HepG2 (cell line): ENCODE measurements around the gene SEMA3G. TPM values are rescaled to one million over a fixed set of nuclear protein-coding genes. Genes with fewer than 3 reads are reported as not detected.

Experiments
- ATAD3A ChIP-seq: sonication (generic); formaldehyde crosslinking; IDR thresholded peaks from 2 replicates; pipeline ENCODE4 v1.4.0; 2020; ENCODE audit warnings: missing genetic modification reagents
- FOXO1 ChIP-seq: sonication (generic); formaldehyde crosslinking; IDR thresholded peaks from 2 replicates; pipeline ENCODE4 v1.4.0; 2020; ENCODE audit warnings: missing genetic modification reagents
- ISX ChIP-seq: sonication (generic); formaldehyde crosslinking; conservative IDR thresholded peaks from 2 replicates; pipeline ENCODE4 v1.5.0; 2020; ENCODE audit warnings: missing genetic modification reagents
- JARID2 ChIP-seq: sonication (generic); formaldehyde crosslinking; IDR thresholded peaks from 2 replicates; pipeline ENCODE4 v1.8.1; 2023; ENCODE audit warnings: missing genetic modification reagents, inconsistent platforms; ENCODE audit not compliant: insufficient replicate concordance
- KDM5B ChIP-seq: sonication (generic); formaldehyde crosslinking; IDR thresholded peaks from 2 replicates; pipeline ENCODE4 v1.4.0; 2020; ENCODE audit warnings: missing genetic modification reagents, mild to moderate bottlenecking, borderline replicate concordance
- KLF15 ChIP-seq: sonication (generic); formaldehyde crosslinking; IDR thresholded peaks from 2 replicates; pipeline ENCODE4 v1.8.1; 2023; ENCODE audit warnings: borderline replicate concordance, mild to moderate bottlenecking, inconsistent platforms, missing genetic modification reagents, mixed read lengths
- KLF16 ChIP-seq, 2 experiments: sonication (generic) in 1 of 2; formaldehyde crosslinking in 1 of 2; IDR thresholded peaks; 2 replicates each; pipeline versions ENCODE4 v1.6.1 to v1.8.0; 2016 to 2023; ENCODE audit warnings: missing genetic modification reagents in 2 of 2, missing compliant biosample characterization in 1 of 2
- KMT2A ChIP-seq: sonication (generic); formaldehyde crosslinking; IDR thresholded peaks from 2 replicates; pipeline ENCODE4 v1.4.0; 2020; ENCODE audit warnings: missing genetic modification reagents
- MEF2D ChIP-seq: sonication (generic); formaldehyde crosslinking; IDR thresholded peaks from 2 replicates; pipeline ENCODE4 v1.5.1; 2020; ENCODE audit warnings: mild to moderate bottlenecking, missing genetic modification reagents
- REXO4 ChIP-seq: sonication (generic); formaldehyde crosslinking; IDR thresholded peaks from 2 replicates; pipeline ENCODE4 v1.8.0; 2022; ENCODE audit warnings: missing genetic modification reagents, mild to moderate bottlenecking, borderline replicate concordance
- SALL2 ChIP-seq: sonication (generic); formaldehyde crosslinking; IDR thresholded peaks from 2 replicates; pipeline ENCODE4 v1.8.1; 2023; ENCODE audit warnings: mild to moderate bottlenecking, missing genetic modification reagents, inconsistent platforms
- TCF7L2 ChIP-seq: IDR thresholded peaks from 2 replicates; pipeline ENCODE4 v1.6.1; 2011; ENCODE audit warnings: mild to moderate bottlenecking, low read depth, low read length, moderate library complexity
- ZFP36L2 ChIP-seq: sonication (generic); formaldehyde crosslinking; IDR thresholded peaks from 2 replicates; pipeline ENCODE4 v1.4.0; 2020; ENCODE audit warnings: missing genetic modification reagents
- ZNF30 ChIP-seq: sonication (generic); formaldehyde crosslinking; IDR thresholded peaks from 2 replicates; pipeline ENCODE4 v1.5.0; 2020; ENCODE audit warnings: mild to moderate bottlenecking, missing genetic modification reagents
- ZNF510 ChIP-seq: sonication (generic); formaldehyde crosslinking; IDR thresholded peaks from 2 replicates; pipeline ENCODE4 v1.4.0; 2020; ENCODE audit warnings: low read depth, mild to moderate bottlenecking, missing genetic modification reagents
- ZNF552 ChIP-seq: sonication (generic); formaldehyde crosslinking; IDR thresholded peaks from 2 replicates; pipeline ENCODE4 v1.9.0; 2022; ENCODE audit warnings: missing genetic modification reagents, mild to moderate bottlenecking, borderline replicate concordance
- ZNF652 ChIP-seq: IDR thresholded peaks from 2 replicates; pipeline ENCODE4 v1.6.1; 2016; ENCODE audit warnings: low read depth, borderline replicate concordance
- ZNF782 ChIP-seq: sonication (generic); formaldehyde crosslinking; IDR thresholded peaks from 2 replicates; pipeline ENCODE4 v1.4.0; 2020; ENCODE audit warnings: missing genetic modification reagents, mild to moderate bottlenecking, borderline replicate concordance
- polyA plus RNA-seq, 8 experiments: library from polyadenylated mRNA; depleted of rRNA in 3 of 8; stranded (reverse) in 7 of 8; unstranded in 1 of 8; fragments of >200 nt; fragmentation: Illumina TruSeq in 4 of 8; extraction: Trizol in 4 of 8; gene quantifications; 2 replicates each; pipeline versions ENCODE4 v1.2.1 to v1.2.3, GENCODE V29; 2011 to 2016; ENCODE audit warnings: low read depth in 4 of 8, missing spikeins in 1 of 8, mixed read lengths in 1 of 8; ENCODE audit not compliant: insufficient read depth in 1 of 8
- total RNA-seq, 5 experiments: library from RNA; depleted of rRNA; stranded (reverse); fragments of >200 nt; fragmentation: Illumina TruSeq; extraction: Trizol; gene quantifications; 2 replicates each; pipeline ENCODE4 v1.2.3, GENCODE V29; 2016; ENCODE audit warnings: low read depth in 1 of 5
- TF ChIP-seq, protein P1 (sequence below), 2 experiments: IDR thresholded peaks; 2 replicates each; pipeline ENCODE4 v1.6.1; 2011 to 2012; ENCODE audit warnings: low read length in 2 of 2, borderline replicate concordance in 1 of 2, low read depth in 1 of 2, mild to moderate bottlenecking in 1 of 2, moderate library complexity in 1 of 2
- TF ChIP-seq, protein P2 (sequence below): sonication (generic); formaldehyde crosslinking; IDR thresholded peaks from 2 replicates; pipeline ENCODE4 v1.4.0; 2020; ENCODE audit warnings: low read depth, missing genetic modification reagents
- TF ChIP-seq, protein P3 (sequence below): sonication (generic); formaldehyde crosslinking; conservative IDR thresholded peaks from 2 replicates; pipeline ENCODE4 v1.4.0; 2020; ENCODE audit warnings: missing genetic modification reagents

Gene SEMA3G
- total and polyA plus RNA-seq, 2 of the 13 experiments (the other 11 are each of a cell fraction or from before 2014, with no cell fraction given): 6.1 to 8.3 TPM

DNA sequence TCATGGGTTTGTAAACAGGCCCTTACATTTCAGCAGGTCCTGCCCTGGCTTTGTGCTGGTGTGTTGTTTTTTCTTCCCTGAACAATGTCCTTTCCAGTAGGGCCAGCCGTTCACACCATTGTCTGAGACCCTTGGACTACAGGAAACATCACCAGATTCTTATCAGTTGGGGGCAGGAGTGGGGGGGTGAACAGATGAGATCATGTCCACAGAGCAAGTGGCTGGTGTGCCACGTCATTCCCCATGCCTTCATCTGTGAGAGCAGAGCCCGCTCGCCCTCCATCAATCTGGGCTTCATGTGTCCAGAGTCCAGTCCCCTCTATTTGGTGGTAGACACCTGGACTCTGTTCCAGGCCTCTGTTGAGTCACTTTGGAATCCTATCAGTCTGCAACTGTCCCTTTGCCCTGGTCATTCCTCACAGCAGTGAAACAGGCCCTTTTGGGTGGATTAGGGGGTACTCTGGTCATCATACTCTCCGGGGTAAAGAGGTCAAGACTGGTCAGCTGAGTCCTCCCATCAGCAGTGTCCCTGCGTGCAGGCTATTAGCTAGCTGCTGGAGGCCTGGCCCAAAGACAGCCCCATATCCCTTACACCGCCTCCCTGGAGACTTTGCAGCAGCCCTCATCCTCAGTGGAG lies 15.0 kb downstream of the SEMA3G start (continued):
- TF ChIP-seq, protein P1, sequence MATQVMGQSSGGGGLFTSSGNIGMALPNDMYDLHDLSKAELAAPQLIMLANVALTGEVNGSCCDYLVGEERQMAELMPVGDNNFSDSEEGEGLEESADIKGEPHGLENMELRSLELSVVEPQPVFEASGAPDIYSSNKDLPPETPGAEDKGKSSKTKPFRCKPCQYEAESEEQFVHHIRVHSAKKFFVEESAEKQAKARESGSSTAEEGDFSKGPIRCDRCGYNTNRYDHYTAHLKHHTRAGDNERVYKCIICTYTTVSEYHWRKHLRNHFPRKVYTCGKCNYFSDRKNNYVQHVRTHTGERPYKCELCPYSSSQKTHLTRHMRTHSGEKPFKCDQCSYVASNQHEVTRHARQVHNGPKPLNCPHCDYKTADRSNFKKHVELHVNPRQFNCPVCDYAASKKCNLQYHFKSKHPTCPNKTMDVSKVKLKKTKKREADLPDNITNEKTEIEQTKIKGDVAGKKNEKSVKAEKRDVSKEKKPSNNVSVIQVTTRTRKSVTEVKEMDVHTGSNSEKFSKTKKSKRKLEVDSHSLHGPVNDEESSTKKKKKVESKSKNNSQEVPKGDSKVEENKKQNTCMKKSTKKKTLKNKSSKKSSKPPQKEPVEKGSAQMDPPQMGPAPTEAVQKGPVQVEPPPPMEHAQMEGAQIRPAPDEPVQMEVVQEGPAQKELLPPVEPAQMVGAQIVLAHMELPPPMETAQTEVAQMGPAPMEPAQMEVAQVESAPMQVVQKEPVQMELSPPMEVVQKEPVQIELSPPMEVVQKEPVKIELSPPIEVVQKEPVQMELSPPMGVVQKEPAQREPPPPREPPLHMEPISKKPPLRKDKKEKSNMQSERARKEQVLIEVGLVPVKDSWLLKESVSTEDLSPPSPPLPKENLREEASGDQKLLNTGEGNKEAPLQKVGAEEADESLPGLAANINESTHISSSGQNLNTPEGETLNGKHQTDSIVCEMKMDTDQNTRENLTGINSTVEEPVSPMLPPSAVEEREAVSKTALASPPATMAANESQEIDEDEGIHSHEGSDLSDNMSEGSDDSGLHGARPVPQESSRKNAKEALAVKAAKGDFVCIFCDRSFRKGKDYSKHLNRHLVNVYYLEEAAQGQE (IDR thresholded peaks at IDR 0.05; ENCODE audit: borderline replicate concordance in 1 of 2, low read depth in 1 of 2, low read length in 2 of 2): no peak; a peak in 1 of 4 replicates
- TF ChIP-seq, protein P2, sequence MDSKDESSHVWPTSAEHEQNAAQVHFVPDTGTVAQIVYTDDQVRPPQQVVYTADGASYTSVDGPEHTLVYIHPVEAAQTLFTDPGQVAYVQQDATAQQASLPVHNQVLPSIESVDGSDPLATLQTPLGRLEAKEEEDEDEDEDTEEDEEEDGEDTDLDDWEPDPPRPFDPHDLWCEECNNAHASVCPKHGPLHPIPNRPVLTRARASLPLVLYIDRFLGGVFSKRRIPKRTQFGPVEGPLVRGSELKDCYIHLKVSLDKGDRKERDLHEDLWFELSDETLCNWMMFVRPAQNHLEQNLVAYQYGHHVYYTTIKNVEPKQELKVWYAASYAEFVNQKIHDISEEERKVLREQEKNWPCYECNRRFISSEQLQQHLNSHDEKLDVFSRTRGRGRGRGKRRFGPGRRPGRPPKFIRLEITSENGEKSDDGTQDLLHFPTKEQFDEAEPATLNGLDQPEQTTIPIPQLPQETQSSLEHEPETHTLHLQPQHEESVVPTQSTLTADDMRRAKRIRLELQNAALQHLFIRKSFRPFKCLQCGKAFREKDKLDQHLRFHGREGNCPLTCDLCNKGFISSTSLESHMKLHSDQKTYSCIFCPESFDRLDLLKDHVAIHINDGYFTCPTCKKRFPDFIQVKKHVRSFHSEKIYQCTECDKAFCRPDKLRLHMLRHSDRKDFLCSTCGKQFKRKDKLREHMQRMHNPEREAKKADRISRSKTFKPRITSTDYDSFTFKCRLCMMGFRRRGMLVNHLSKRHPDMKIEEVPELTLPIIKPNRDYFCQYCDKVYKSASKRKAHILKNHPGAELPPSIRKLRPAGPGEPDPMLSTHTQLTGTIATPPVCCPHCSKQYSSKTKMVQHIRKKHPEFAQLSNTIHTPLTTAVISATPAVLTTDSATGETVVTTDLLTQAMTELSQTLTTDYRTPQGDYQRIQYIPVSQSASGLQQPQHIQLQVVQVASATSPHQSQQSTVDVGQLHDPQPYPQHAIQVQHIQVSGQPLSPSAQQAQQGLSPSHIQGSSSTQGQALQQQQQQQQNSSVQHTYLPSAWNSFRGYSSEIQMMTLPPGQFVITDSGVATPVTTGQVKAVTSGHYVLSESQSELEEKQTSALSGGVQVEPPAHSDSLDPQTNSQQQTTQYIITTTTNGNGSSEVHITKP (CRISPR knock-in tag): peak; percentile 65; the same call in 1 of the 2 replicates
- TF ChIP-seq REXO4 (CRISPR knock-in tag) (no peak), MEF2D (CRISPR knock-in tag) (peak; percentile 68; the same call in 1 of the 2 replicates), KLF16 (CRISPR knock-in tag; IDR thresholded peaks at IDR 0.05) (peak in 1 of 2 experiments; percentile 66; a peak in 2 of 4 replicates), SALL2 (CRISPR knock-in tag) (peak; percentile 80; the same call in 1 of the 2 replicates), FOXO1 (CRISPR knock-in tag) (0 out of 2 replicates have a peak, but pooled peaks have one; percentile 65), KLF15 (CRISPR knock-in tag) (no peak), ZNF652 (CRISPR knock-in tag) (peak; percentile 42; the same call in 1 of the 2 replicates), KDM5B (CRISPR knock-in tag) (peak; percentile 28; the same call in 1 of the 2 replicates), ZNF552 (CRISPR knock-in tag) (no peak), JARID2 (no peak), ZFP36L2 (CRISPR knock-in tag) (no peak), ISX (CRISPR knock-in tag) (no peak), ZNF510 (CRISPR knock-in tag) (no peak), ATAD3A (CRISPR knock-in tag) (no peak), TCF7L2 (no peak), ZNF782 (CRISPR knock-in tag) (no peak), KMT2A (CRISPR knock-in tag) (no peak), ZNF30 (CRISPR knock-in tag) (no peak)
- TF ChIP-seq, protein P3, sequence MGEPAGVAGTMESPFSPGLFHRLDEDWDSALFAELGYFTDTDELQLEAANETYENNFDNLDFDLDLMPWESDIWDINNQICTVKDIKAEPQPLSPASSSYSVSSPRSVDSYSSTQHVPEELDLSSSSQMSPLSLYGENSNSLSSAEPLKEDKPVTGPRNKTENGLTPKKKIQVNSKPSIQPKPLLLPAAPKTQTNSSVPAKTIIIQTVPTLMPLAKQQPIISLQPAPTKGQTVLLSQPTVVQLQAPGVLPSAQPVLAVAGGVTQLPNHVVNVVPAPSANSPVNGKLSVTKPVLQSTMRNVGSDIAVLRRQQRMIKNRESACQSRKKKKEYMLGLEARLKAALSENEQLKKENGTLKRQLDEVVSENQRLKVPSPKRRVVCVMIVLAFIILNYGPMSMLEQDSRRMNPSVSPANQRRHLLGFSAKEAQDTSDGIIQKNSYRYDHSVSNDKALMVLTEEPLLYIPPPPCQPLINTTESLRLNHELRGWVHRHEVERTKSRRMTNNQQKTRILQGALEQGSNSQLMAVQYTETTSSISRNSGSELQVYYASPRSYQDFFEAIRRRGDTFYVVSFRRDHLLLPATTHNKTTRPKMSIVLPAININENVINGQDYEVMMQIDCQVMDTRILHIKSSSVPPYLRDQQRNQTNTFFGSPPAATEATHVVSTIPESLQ (CRISPR knock-in tag): no peak
